Smooth muscle cell (in vitro differentiated cells): ENCODE measurements around the gene SSR3. TPM values are rescaled to one million over a fixed set of nuclear protein-coding genes. Genes with fewer than 3 reads are reported as not detected.
A peak's percentile ranks its signal among the peaks of the same experiment; 100 is the strongest.

Source experiments
- DNase-seq: peaks from one replicate; lab custom pipeline; 2025; ENCODE audit not compliant: unreplicated experiment; lab: John Stamatoyannopoulos, UW
- H2AFZ ChIP-seq: fragments of 200-600 bp; sonication (generic); 2 replicates; pipeline ENCODE4 v1.6.0; 2016; ENCODE audit warnings: antibody characterized with exemption, low read depth, mild to moderate bottlenecking
- H3F3A ChIP-seq: fragments of 200-600 bp; sonication (generic); 2 replicates; pipeline ENCODE4 v1.6.0; 2017; ENCODE audit warnings: antibody characterized with exemption, low read depth
- H3K27ac ChIP-seq: fragments of 200-600 bp; sonication (generic); 2 replicates; pipeline ENCODE4 v1.5.1; 2016; ENCODE audit warnings: low read depth, mild to moderate bottlenecking
- H3K27me3 ChIP-seq: fragments of 200-600 bp; sonication (generic); 2 replicates; pipeline ENCODE4 v1.6.1; 2016; ENCODE audit warnings: low read depth, mild to moderate bottlenecking
- H3K36me3 ChIP-seq: fragments of 200-600 bp; sonication (generic); 2 replicates; pipeline ENCODE4 v1.5.1; 2016; ENCODE audit warnings: low read depth
- H3K4me1 ChIP-seq: fragments of 200-600 bp; sonication (generic); 2 replicates; pipeline ENCODE4 v1.5.1; 2016; ENCODE audit warnings: low read depth
- H3K4me2 ChIP-seq: fragments of 200-600 bp; sonication (generic); 2 replicates; pipeline ENCODE4 v1.6.0; 2016; ENCODE audit warnings: mild to moderate bottlenecking
- H3K4me3 ChIP-seq: fragments of 200-600 bp; sonication (generic); 2 replicates; pipeline ENCODE4 v1.5.1; 2016; ENCODE audit warnings: mild to moderate bottlenecking
- H3K79me2 ChIP-seq: fragments of 200-600 bp; sonication (generic); 2 replicates; pipeline ENCODE4 v1.6.0; 2016; ENCODE audit warnings: low read depth, mild to moderate bottlenecking
- H3K9ac ChIP-seq: fragments of 200-600 bp; sonication (generic); 2 replicates; pipeline ENCODE4 v1.6.0; 2016; ENCODE audit warnings: low read depth
- H3K9me3 ChIP-seq: fragments of 200-600 bp; sonication (generic); replicated peaks from 2 replicates; pipeline ENCODE4 v1.5.1; 2016; ENCODE audit warnings: low read depth
- H4K20me1 ChIP-seq: fragments of 200-600 bp; sonication (generic); 2 replicates; pipeline ENCODE4 v1.6.0; 2016; ENCODE audit warnings: low read depth
- CTCF ChIP-seq: fragments of 200-600 bp; sonication (generic); IDR thresholded peaks from 2 replicates; pipeline ENCODE4 v1.5.1; 2017; ENCODE audit warnings: borderline replicate concordance, mild to moderate bottlenecking, antibody characterized with exemption; ENCODE audit not compliant: insufficient read depth, poor library complexity, severe bottlenecking
- WGBS: methylation state at CpG from one replicate; pipeline ENCODE4 v1.1.7; 2016; ENCODE audit warnings: low lambda C conversion rate; 5-methylcytosine and 5-hydroxymethylcytosine counted together
- polyA plus RNA-seq: library from polyadenylated mRNA; unstranded; fragments of >200 nt; fragmentation: Nextera tagmentation; extraction: Ambion mirVana; gene quantifications from 2 replicates; pipeline ENCODE4 v1.2.1, GENCODE V29; 2016
- total RNA-seq: library from RNA; depleted of rRNA; stranded (reverse); fragments of >200 nt; gene quantifications from 2 replicates; pipeline ENCODE4 v1.2.3, GENCODE V29; 2014

SSR3 gene
- total and polyA plus RNA-seq, 2 experiments from 2014 or later, result 325 to 370 TPM

GRCh38 chr3:156551746-156552145 lies 3.2 kb downstream of the SSR3 start:
- Histone ChIP-seq H3K9ac (peak overlapping the region; percentile 80), H4K20me1 (peaks cover 70% of the 10 kb centered on the region), H3F3A (peaks cover 6% of the 10 kb centered on the region), H3K4me3 (peak overlapping the region; percentile 89), H3K9me3 (no peaks in the 10 kb centered on the region), H3K4me1 (peaks cover 22% of the 10 kb centered on the region), H3K36me3 (peaks cover 8% of the 10 kb centered on the region), H3K27me3 (no peaks in the 10 kb centered on the region), H3K4me2 (peak overlapping the region; percentile 94), H2AFZ (no peak overlapping the region), H3K79me2 (peaks cover 81% of the 10 kb centered on the region), H3K27ac (peak overlapping the region; percentile 96)
- DNase-seq, result no peak
- no peak for TF ChIP-seq CTCF
- 23% methylated on average over 4 of the region's 4 CpGs for WGBS

- H3K4me3 ChIP-seq, result peak overlapping the region; percentile 89
- H3K9ac ChIP-seq, result peak overlapping the region; percentile 80
- peaks cover 22% of the 10 kb centered on the region for H3K4me1 ChIP-seq
- no peak for DNase-seq
- H3K4me2 ChIP-seq, result peak overlapping the region; percentile 94
- peaks cover 6% of the 10 kb centered on the region for H3F3A ChIP-seq
- H3K27ac ChIP-seq, result peak overlapping the region; percentile 96
- 48% methylated on average over 4 of the region's 4 CpGs for WGBS
- H2AFZ ChIP-seq, result no peak overlapping the region
- no peaks in the 10 kb centered on the region for H3K9me3 ChIP-seq
- peaks cover 85% of the 10 kb centered on the region for H3K79me2 ChIP-seq
- TF ChIP-seq CTCF, result no peak
- H4K20me1 ChIP-seq, result peaks cover 75% of the 10 kb centered on the region
- peaks cover 13% of the 10 kb centered on the region for H3K36me3 ChIP-seq
- H3K27me3 ChIP-seq, result no peaks in the 10 kb centered on the region
Observed at GRCh38 chr3:156551261-156551660, 3.7 kb downstream of the SSR3 start.

GRCh38 chr3:156548902-156549301 lies 6.0 kb downstream of the SSR3 start:
- Histone ChIP-seq H3K36me3 (peaks cover 19% of the 10 kb centered on the region), H3K4me3 (no peak overlapping the region), H2AFZ (no peak overlapping the region), H3K4me1 (peaks cover 21% of the 10 kb centered on the region), H4K20me1 (peaks cover 98% of the 10 kb centered on the region), H3K9me3 (no peaks in the 10 kb centered on the region), H3K79me2 (peaks cover 92% of the 10 kb centered on the region), H3K27me3 (no peaks in the 10 kb centered on the region), H3F3A (peaks cover 14% of the 10 kb centered on the region), H3K9ac (no peak overlapping the region), H3K27ac (peak overlapping the region; percentile 96), H3K4me2 (no peak overlapping the region)
- no peak for TF ChIP-seq CTCF
- DNase-seq, result no peak
- 79% methylated on average over 6 of the region's 6 CpGs for WGBS

- WGBS, result 79% methylated on average over 4 of the region's 4 CpGs
- Histone ChIP-seq H3K27ac (peak overlapping the region; percentile 96), H3K9ac (no peak overlapping the region), H3K36me3 (peaks cover 25% of the 10 kb centered on the region), H3K4me2 (no peak overlapping the region), H3K27me3 (no peaks in the 10 kb centered on the region), H3K4me1 (peaks cover 14% of the 10 kb centered on the region), H3K4me3 (no peak overlapping the region), H3K9me3 (no peaks in the 10 kb centered on the region), H4K20me1 (peaks cover 99% of the 10 kb centered on the region), H3F3A (peaks cover 17% of the 10 kb centered on the region), H3K79me2 (peaks cover 85% of the 10 kb centered on the region), H2AFZ (no peak overlapping the region)
- TF ChIP-seq CTCF, result no peak
- no peak for DNase-seq
Observed at GRCh38 chr3:156548041-156548687, 6.8 kb downstream of the SSR3 start.
